HTR-8/SVneo (cell line): ENCODE results near the gene SORD.
"Not testable (repeated sequence)": the region's sequence is repeated elsewhere in the genome, so short reads cannot be mapped to it uniquely, and the experiment has no call there.

ENCODE experiments used
- DNase-seq: peaks from one replicate; pipeline ENCODE4 v3.0.0; 2011; ENCODE audit warnings: low spot score, mixed read lengths; ENCODE audit not compliant: insufficient read length
- FAIRE-seq: peaks from 2 replicates; lab custom pipeline; 2011; peaks lifted over from hg19 to GRCh38; lab: Jason Lieb, UNC

SORD gene

GRCh38 chr15:45093013-45093412 lies 70.0 kb downstream of the SORD start:
- no peak for DNase-seq
- FAIRE-seq, result no peak

- FAIRE-seq, result no peak
- no peak for DNase-seq
Measured at GRCh38 chr15:45093622-45094357, 70.8 kb downstream of the SORD start.

GRCh38 chr15:45094358-45094730 lies 71.3 kb downstream of the SORD start:
- DNase-seq (no peak), FAIRE-seq (no peak)

GRCh38 chr15:45095661-45096060 lies 72.7 kb downstream of the SORD start:
- FAIRE-seq, result no peak
- no peak for DNase-seq

GRCh38 chr15:45097466-45097865 lies 74.5 kb downstream of the SORD start:
- no peak for FAIRE-seq
- no peak for DNase-seq

- FAIRE-seq, result no peak
- no peak for DNase-seq
Measured at GRCh38 chr15:45099549-45100165, 76.7 kb downstream of the SORD start.

GRCh38 chr15:45100884-45101625 lies 78.1 kb downstream of the SORD start:
- no peak for DNase-seq
- FAIRE-seq, result no peak

- DNase-seq (no peak), FAIRE-seq (no peak)
Measured at GRCh38 chr15:45101749-45102148, 78.8 kb downstream of the SORD start.

- DNase-seq (no peak), FAIRE-seq (no peak)
Measured at GRCh38 chr15:45102226-45102625, 79.2 kb downstream of the SORD start.

- not testable (repeated sequence) for FAIRE-seq, DNase-seq
Measured at GRCh38 chr15:45104170-45104569, 81.2 kb downstream of the SORD start.

- DNase-seq (no peak), FAIRE-seq (no peak)
Measured at GRCh38 chr15:45105586-45105985, 82.6 kb downstream of the SORD start.

- FAIRE-seq, result no peak
Measured at GRCh38 chr15:45106002-45106790, 83.2 kb downstream of the SORD start.

GRCh38 chr15:45107941-45108630 lies 85.1 kb downstream of the SORD start:
- FAIRE-seq (no peak), DNase-seq (no peak)

More at GRCh38 chr15:45106002-45106790, 83.2 kb downstream of the SORD start:
- no peak for DNase-seq

GRCh38 chr15:45110256-45110820 lies 87.3 kb downstream of the SORD start:
- FAIRE-seq, result no peak

GRCh38 chr15:45111390-45112142 lies 88.6 kb downstream of the SORD start:
- DNase-seq, result no peak
- no peak for FAIRE-seq

More at GRCh38 chr15:45110256-45110820, 87.3 kb downstream of the SORD start:
- DNase-seq, result no peak

- no peak for FAIRE-seq
- no peak for DNase-seq
Measured at GRCh38 chr15:45112143-45112590, 89.2 kb downstream of the SORD start.

GRCh38 chr15:45112591-45113379 lies 89.8 kb downstream of the SORD start:
- FAIRE-seq, result no peak

More at GRCh38 chr15:45112591-45113379, 89.8 kb downstream of the SORD start:
- no peak for DNase-seq
